Renal pelvis (tissue), 4 donors: ENCODE measurements around the gene ANKRD34B. TPM values are rescaled to one million over a fixed set of nuclear protein-coding genes. Genes with fewer than 3 reads are reported as not detected.

ENCODE experiments used
- DNase-seq: peaks from one replicate; pipeline ENCODE4 v3.0.0-alpha.2; 2013
- polyA plus RNA-seq, 3 donors: library from polyadenylated mRNA; unstranded; fragments of 120-200 nt; gene quantifications; one replicate each; pipeline ENCODE4 v1.2.1, GENCODE V29; 2013; ENCODE audit not compliant: insufficient read length in 3 of 3

Gene ANKRD34B
- polyA plus RNA-seq, 3 donors = 0.14 to 0.44 (median 0.26) TPM

DNA sequence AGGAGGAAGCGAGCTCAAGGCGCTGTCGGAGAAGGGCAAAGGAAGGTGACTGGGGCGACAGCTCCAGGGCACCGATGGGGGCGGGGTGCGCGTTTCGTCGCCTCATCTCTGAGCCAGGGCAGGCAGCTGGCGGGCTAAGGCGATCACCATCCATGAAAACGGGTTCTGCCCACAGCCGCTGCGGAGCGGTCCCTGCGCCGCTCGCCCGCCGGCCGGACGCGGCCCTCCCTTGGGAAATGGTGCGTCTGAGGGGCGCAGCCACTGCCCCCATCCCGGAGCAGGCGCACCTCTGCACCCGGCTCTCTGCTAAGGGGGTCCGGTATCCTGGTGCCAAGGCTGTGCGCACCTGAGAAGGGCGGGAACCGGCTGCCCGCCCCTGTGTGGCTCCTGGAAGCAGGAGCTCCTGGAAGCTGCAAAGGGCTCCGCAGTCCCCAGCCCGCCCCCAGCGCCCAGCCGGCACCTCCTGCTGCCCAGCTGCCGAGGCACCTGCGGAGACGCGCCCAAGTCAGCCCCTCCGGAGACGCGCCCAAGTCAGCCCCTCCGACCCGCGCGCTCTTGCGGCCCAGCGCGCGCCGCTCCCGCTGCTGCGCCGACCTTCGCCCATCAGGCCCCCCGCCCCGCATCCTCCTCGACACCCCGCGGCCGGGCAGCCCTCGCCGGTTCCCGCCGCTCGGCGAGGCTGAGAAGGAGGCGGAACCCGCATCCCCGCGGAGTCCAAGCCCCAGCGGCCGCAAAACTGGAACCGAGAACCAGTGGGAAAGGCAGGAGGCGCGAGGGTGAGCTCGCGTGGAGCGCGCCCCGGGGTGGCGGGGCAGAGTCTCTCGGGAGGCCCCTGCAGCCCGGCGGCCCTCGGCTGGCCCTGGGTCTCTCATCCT is 757 bp downstream of the ANKRD34B start:
- no peak for DNase-seq

DNA sequence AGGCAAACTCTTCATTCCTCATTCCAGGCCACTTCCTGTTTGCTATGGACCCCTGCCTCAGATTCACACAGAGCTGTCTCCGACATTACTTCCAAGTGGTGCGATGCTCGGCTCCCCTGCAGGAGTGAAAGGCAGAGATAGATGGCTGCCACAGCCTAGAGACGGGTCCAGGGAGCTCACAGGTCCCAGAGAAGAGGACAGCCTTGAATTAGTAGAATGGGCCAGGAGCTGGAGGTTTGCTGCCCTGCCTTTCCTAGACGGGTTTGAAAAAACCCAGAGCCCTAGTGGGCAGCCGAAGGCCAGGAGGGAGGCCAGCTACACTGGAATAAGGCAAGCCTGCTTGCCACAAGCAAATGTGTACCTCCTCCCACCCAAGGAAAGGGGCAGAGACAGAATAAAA is 1.8 kb downstream of the ANKRD34B start:
- DNase-seq = no peak

DNA sequence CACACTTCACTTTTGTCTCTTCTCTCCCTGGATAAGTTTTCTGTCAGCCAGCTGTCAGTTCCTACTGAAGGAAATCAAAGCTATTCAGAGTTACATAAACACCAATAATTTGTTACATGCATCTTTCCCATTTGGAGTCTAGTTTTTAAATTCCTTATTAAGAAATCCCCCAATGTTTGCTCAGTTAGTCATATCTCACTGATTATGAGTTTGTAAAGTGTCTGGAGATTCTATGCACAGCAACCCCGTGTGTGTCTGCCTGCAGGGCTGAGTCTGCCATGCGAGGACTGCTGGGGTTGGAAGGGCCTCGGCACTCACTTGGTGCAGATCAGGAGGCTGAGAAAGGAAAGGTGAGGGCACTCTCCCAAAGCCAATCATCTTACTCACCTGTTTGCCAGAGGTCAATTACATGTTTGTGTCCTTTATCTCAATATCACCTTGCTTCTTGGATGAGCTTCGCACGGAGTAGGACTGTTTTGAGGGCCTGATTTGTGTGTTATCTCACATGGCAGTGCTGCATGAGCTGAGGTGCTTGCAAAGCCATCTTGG is 3.3 kb downstream of the ANKRD34B start:
- DNase-seq = no peak

DNA sequence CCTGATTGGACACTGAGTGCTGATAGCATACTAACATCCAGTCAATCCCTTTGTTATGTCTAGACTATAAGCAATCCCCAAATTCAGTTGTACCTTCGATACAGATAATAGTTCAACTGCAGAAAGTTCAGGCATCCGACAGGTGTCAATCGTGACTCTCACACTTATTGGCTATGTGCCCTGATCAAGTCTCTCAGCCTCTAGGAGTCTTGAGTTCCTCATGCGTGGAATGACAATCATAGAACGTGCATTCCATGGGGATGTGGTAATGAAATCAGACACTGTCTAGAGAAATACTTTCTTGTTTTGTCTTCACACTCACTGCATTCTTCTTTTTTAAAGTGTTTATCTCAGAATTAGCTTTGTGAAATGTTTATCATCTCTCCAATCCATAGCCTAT is 4.8 kb downstream of the ANKRD34B start:
- no peak for DNase-seq

DNA sequence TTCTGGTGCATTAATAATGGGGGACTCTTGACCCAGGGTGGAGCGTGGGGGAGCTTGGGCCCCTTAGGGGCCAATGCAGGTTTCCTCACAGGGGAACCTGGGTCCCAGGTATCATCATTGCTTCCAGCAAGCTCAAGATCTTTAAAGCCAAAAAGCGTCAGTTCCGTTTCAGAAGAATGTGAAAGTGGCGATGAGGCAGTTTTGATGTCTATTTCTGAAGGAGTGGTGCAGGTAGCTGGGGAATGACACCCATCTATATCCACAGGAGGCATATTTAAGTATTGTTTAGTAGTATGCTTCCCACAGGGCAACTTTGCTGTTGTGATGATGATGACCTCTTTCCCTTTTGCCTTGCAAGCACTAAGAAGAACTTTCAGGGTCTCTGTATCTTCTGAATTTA is 10.8 kb downstream of the ANKRD34B start:
- DNase-seq = no peak

DNA sequence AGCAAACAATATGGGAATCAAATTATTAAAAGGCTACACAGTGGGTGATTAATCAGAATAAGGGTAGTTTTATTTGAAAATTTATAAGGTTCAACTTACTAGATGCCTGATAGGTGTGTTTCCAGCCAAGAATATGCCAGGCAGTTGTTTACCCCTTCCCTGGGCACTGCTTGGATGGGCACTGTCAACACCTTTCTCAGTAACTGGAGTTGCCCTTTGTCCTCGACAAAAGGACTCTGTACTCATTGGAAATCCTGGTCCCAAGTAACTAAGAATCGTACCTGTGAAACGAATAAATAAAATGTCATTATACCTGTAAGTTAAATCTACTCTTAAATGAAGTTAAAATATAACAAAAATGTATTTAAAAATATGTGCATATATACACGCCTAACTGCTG is 15.0 kb downstream of the ANKRD34B start:
- no peak for DNase-seq

DNA sequence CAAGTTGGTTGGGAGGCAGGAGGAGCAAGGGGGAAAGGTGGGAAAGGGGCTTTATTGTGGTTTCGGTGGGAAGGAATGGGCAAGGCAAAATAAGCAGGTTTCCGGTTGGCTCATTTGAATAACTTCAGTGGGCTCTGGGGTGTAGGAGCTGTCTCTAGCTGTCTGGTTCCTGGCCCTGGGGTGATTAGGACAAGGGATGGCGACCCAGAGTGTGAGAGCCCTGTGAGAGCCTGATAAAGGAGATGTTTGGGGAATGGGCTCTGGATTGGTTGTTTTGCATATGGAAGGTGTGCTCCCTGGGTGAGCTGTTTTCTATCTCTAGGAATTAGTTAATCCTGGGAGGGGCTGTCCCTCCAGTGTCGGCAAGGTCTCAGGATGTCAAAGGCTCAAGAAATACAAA is 15.4 kb downstream of the ANKRD34B start:
- DNase-seq = no peak

DNA sequence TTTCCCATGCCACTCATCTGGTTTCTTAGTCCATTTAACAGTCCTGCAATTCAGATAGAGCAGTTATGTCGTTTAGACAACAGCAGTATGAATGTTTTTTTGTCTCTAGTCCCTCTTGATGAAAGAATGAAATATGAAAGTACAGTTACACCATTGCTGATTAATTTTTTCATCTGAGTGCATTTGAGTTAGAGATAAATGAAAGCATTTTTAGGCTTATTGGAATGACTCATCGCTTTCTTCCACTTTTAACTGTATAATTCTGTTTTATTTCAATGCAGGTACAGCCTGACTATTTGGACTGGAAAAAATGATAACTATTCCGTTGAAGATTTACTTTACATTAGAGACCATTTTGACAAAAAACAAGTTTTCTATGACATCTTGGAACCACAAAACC is 28.7 kb downstream of the ANKRD34B start:
- DNase-seq = no peak

DNA sequence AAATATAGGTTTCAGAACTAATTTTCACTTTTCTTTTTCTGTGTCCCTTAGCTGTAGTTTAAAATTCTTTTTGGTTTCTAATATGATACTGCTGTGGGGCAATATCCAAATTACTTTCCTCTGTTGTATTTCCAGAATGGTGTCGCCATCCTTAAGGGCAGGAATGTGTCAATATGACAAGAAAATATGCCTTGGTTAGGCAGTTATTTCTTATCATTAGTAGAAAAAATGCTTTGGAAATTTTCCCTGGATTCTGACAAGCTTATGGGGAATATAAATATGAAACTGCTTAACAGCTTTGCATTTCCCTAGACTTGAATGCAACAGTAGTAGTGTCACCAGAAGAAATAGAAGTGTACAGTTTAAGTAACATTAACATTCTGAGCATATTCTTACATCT is 29.4 kb downstream of the ANKRD34B start:
- no peak for DNase-seq

DNA sequence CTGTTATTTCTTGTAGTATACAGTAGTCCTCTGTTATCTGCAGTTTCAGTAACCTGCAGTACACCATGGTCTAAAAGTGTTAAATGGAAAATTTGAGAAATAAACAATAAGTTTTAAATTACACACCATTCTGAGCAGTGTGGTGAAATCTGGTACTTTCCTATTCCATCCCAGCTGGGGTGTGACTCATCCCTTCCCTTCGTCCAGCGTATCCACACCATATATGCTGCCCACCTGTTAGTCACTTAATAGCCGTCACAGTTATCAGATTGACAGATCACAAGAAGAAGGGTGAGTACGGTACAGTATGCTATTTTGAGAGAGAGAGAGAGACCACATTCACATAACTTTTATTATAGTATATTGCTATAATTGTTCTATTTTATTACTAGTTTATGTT is 53.3 kb downstream of the ANKRD34B start:
- DNase-seq = no peak

DNA sequence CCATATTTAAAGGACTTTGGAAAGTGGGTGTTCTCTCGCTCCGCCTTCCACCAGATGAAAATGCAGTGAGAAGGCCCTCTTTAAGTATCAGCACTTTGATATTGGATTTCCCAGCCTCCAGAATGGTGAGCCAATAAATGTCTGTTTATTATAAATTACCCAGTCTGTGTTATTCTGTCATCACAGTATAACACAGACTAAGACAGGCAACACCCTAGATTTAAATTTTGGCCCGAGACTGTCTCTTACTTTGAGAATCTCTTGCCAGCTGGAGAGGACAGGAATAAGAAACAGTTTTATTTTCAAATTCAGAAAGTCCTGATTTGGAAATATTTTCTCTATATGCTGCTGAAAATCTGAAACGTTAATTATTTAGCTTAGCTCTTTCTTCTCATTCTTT is 60.7 kb downstream of the ANKRD34B start:
- DNase-seq = no peak

DNA sequence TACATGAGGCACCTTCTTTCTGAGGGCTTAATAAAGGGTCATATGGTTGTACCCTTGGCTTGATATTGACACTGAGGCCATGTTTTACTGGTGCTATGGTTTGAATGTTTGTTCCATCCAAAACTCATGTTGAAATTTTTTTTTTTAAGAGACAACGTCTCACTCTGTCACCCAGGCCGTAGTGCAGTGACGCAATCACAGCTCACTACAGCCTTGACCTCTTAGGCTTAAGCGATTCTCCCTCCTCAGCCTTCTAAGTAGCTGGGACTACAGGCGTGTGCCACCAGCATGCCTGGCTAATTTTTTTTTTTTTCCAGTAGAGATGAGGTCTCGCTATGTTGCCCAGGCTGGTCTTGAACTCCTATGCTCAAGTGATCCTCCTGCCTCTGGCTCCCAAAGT is 61.2 kb downstream of the ANKRD34B start:
- DNase-seq = no peak

DNA sequence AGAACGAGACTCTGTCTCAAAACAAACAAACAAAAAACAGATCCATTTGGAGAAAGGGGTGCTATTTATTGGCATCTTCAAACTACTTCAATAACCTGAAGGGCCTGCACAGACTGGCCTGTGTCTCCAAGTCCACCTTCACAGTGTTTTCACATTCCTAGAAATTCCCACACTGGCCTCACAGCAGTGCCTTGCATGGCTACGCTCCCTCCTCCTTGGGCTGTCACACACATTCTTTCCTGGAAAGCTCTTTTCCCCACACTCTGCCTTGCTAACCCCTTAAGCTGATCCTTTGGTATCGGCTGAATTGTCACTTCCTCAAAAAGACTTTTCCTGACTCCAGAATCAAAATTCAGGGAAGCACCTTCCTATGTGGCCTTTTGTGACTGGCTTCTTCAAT is 62.4 kb downstream of the ANKRD34B start:
- DNase-seq = no peak

Other genes with a start within 250 kb of the ANKRD34B start
- gene ZFYVE16, start 162.2 kb downstream of the ANKRD34B start, polyA plus RNA-seq = 10 to 100 TPM; 55.5 to 85.5 (median 75.1) TPM
- 1 to 10 TPM; 1.4 to 5.0 (median 3.1) TPM for gene FAM151B, start 82.2 kb downstream of the ANKRD34B start, polyA plus RNA-seq
- gene MSH3, start 84.4 kb upstream of the ANKRD34B start, polyA plus RNA-seq = 10 to 100 TPM; 17.2 to 20.6 (median 19.4) TPM
- gene DHFR, start 84.7 kb upstream of the ANKRD34B start, polyA plus RNA-seq = 10 to 100 TPM; 54.7 to 73.2 (median 68.5) TPM